Heart left ventricle (tissue), 16 donors: ENCODE measurements around the gene SMIM5. TPM values are rescaled to one million over a fixed set of nuclear protein-coding genes. Genes with fewer than 3 reads are reported as not detected.

Source experiments
- ATAC-seq, 4 donors: fragments of 200-7000 bp; cut with Tn5 transposase; one replicate each; pipeline ENCODE4 v1.9.1; 2020 to 2022; ENCODE audit warnings: moderate library complexity in 4 of 4, mild to moderate bottlenecking in 3 of 4, moderate number of reproducible peaks in 1 of 4
- DNase-seq, 5 donors: peaks; one replicate each; pipeline ENCODE4 v3.0.0-alpha.2; 2020
- H3K27ac ChIP-seq, 12 donors: fragments of 200-600 bp; sonication (generic) in 4 of 12; one replicate each; pipeline versions ENCODE4 v1.5.0 to v1.8.0; 2016 to 2022; ENCODE audit warnings: mild to moderate bottlenecking in 2 of 12
- H3K27me3 ChIP-seq, 9 donors: fragments of 200-600 bp; sonication (generic) in 2 of 9; one replicate each; pipeline versions ENCODE4 v1.5.1 to v1.8.0; 2016 to 2022; ENCODE audit warnings: mild to moderate bottlenecking in 3 of 9
- H3K36me3 ChIP-seq, 9 donors: fragments of 200-600 bp; sonication (generic) in 2 of 9; one replicate each; pipeline versions ENCODE4 v1.5.0 to v1.8.0; 2018 to 2022; ENCODE audit warnings: mild to moderate bottlenecking in 2 of 9
- H3K4me1 ChIP-seq, 12 donors: fragments of 200-600 bp; sonication (generic) in 4 of 12; one replicate each; pipeline versions ENCODE4 v1.5.0 to v1.8.0; 2016 to 2022; ENCODE audit warnings: mild to moderate bottlenecking in 3 of 12
- H3K4me3 ChIP-seq, 12 donors: fragments of 200-600 bp; sonication (generic) in 4 of 12; one replicate each; pipeline versions ENCODE4 v1.5.0 to v1.8.0; 2017 to 2022; ENCODE audit warnings: mild to moderate bottlenecking in 9 of 12, moderate library complexity in 4 of 12
- H3K9me3 ChIP-seq, 12 donors: fragments of 200-600 bp; sonication (generic) in 4 of 12; one replicate each; pipeline versions ENCODE4 v1.5.0 to v1.8.0; 2016 to 2022; ENCODE audit warnings: mild to moderate bottlenecking in 1 of 12
- CTCF ChIP-seq, 12 donors: fragments of 200-600 bp; sonication (generic) in 4 of 12; IDR thresholded peaks; one replicate each; pipeline versions ENCODE4 v1.5.0 to v1.8.0; 2018 to 2022; ENCODE audit warnings: antibody characterized with exemption in 12 of 12, mild to moderate bottlenecking in 5 of 12
- POLR2A ChIP-seq, 2 donors: fragments of 450-650 bp; IDR thresholded peaks; one replicate each; pipeline ENCODE4 v1.6.1; 2017; ENCODE audit warnings: antibody characterized with exemption in 2 of 2, mild to moderate bottlenecking in 2 of 2, moderate library complexity in 2 of 2
- WGBS, 4 donors: extraction: QIAGEN DNeasy Blood & Tissue Kit in 2 of 4; methylation state at CpG; one replicate each; pipeline versions ENCODE4 v1.1.5 to v1.1.7; 2013 to 2018; 5-methylcytosine and 5-hydroxymethylcytosine counted together
- intact Hi-C, 10 donors: fragments of 100-400 bp; cut with DNase I; formaldehyde crosslinking; loops; one replicate each; pipeline versions ENCODE4 v1.11.1 to v1.14.2; 2022
- polyA plus RNA-seq, 2 donors: library from polyadenylated mRNA; stranded (reverse); fragments of 200-250 nt; gene quantifications; one replicate each; pipeline ENCODE4 v1.2.3, GENCODE V29; 2013
- total RNA-seq, 9 donors: library from RNA; depleted of rRNA in 2 of 9; stranded (reverse); fragments of >200 nt in 2 of 9; fragmentation: NEBNext Ultra II Directional in 3 of 9; extraction: Animal tissue kit (Norgen Biotek cat#: 25700) in 3 of 9; gene quantifications; one replicate each; pipeline versions ENCODE4 v1.1.0 to v1.2.4, GENCODE V29; 2016 to 2023
- donor health status: ischemic (EF 13 %, LVEDD 7.1; RV severe dilation, severe dysfunction).
- donor health status: healthy with polysubstance abuse.
- donor health status: DM: no; HTN: yes; CAD: no.
- donor health status: DM: no; HTN: no; CAD: no.
- donor health status: ischemic (EF 25% LVEDD 6.9; RV normal size, moderate dysfunction).
- donor health status: ischemic (EF 25% LVEDD 5.7; RV mildly dilated, moderate dysfunction).
- donor health status: healthy.
- donor health status: DM: yes; HTN: yes; CAD: no.
- donor health status: ischemic (EF 35%, LVEDD 5.7; RV mildly dilated, moderate dysfunction).
- donor health status: nonischemic (EF 11% LVEDD 7.7; RV severe dilation, severe dysfunction).
- donor health status: DM: yes; HTN: yes; CAD: no.
- donor health status: PGD.
- donor health status: ischemic (EF 29% LVEDD 5.4; RV normal size, mild dysfunction).
- donor health status: nonischemic (EF 23%, LVEDD 6.1; RV moderate dilation, normal function).

Gene SMIM5
- total and polyA plus RNA-seq, 11 donors: 1.8 to 18.2 (median 6.8) TPM

GRCh38 chr17:75639771-75640555 lies 6.7 kb downstream of the SMIM5 start:
- 90 to 95% (median 91%) methylated on average over 15 to 30 of the region's 30 CpGs for WGBS, 4 donors
- Histone ChIP-seq H3K4me1 (peaks cover 0 to 77% (median 22%) of the 10 kb centered on the region in 12 donors), H3K27ac (peak overlapping the region in 5 of 12 donors; percentile 65 to 86 (median 74)), H3K9me3 (no peaks in the 10 kb centered on the region), H3K27me3 (no peaks in the 10 kb centered on the region), H3K4me3 (no peak overlapping the region), H3K36me3 (peaks cover 0 to 15% (median 0%) of the 10 kb centered on the region in 9 donors)
- intact Hi-C loops: no loop called here
- TF ChIP-seq POLR2A (IDR thresholded peaks at IDR 0.05) (no peak), CTCF (IDR thresholded peaks at IDR 0.05) (no peak)
- no peak for ATAC-seq
- DNase-seq: peak in 2 of 5 donors; percentile 7 to 28

GRCh38 chr17:75640556-75641119 lies 7.4 kb downstream of the SMIM5 start:
- peaks cover 0 to 72% (median 19%) of the 10 kb centered on the region in 12 donors for H3K4me1 ChIP-seq
- no peaks in the 10 kb centered on the region for H3K27me3 ChIP-seq
- WGBS, 4 donors: 88 to 97% (median 95%) methylated on average over 8 to 13 of the region's 13 CpGs
- peak in 2 of 5 donors; percentile 5 to 47 for DNase-seq
- no peaks in the 10 kb centered on the region for H3K9me3 ChIP-seq
- TF ChIP-seq POLR2A (IDR thresholded peaks at IDR 0.05): no peak
- no peak for TF ChIP-seq CTCF (IDR thresholded peaks at IDR 0.05)
- no peak overlapping the region for H3K4me3 ChIP-seq
- intact Hi-C loops: no loop called here
- H3K27ac ChIP-seq: peak overlapping the region in 7 of 12 donors; percentile 57 to 76 (median 65)
- H3K36me3 ChIP-seq: peaks cover 0 to 19% (median 0%) of the 10 kb centered on the region in 9 donors
- ATAC-seq: no peak

- Histone ChIP-seq H3K27me3 (no peaks in the 10 kb centered on the region), H3K4me1 (peaks cover 0 to 66% (median 19%) of the 10 kb centered on the region in 12 donors), H3K4me3 (no peak overlapping the region), H3K9me3 (no peaks in the 10 kb centered on the region), H3K36me3 (peaks cover 0 to 23% (median 0%) of the 10 kb centered on the region in 9 donors), H3K27ac (peak overlapping the region in 11 of 12 donors; percentile 5 to 76 (median 58))
- DNase-seq (peak; percentile 53 to 85 (median 61)), ATAC-seq (peak; percentile 59 to 83 (median 66))
- intact Hi-C loops: no loop called here
- WGBS, 4 donors: 55 to 75% (median 65%) methylated on average over 7 to 9 of the region's 9 CpGs
- TF ChIP-seq CTCF (IDR thresholded peaks at IDR 0.05): no peak
- no peak for TF ChIP-seq POLR2A (IDR thresholded peaks at IDR 0.05)
Observed at GRCh38 chr17:75641343-75641742, 8.1 kb downstream of the SMIM5 start.

- Histone ChIP-seq H3K9me3 (no peaks in the 10 kb centered on the region), H3K4me1 (peaks cover 0 to 57% (median 19%) of the 10 kb centered on the region in 12 donors), H3K36me3 (peaks cover 0 to 24% (median 5%) of the 10 kb centered on the region in 9 donors), H3K27me3 (no peaks in the 10 kb centered on the region), H3K27ac (peak overlapping the region in 9 of 12 donors; percentile 5 to 76 (median 65)), H3K4me3 (no peak overlapping the region)
- WGBS, 4 donors: 84 to 87% (median 85%) methylated on average over 7 of the region's 7 CpGs
- TF ChIP-seq POLR2A (IDR thresholded peaks at IDR 0.05) (no peak), CTCF (IDR thresholded peaks at IDR 0.05) (no peak)
- no peak for ATAC-seq
- DNase-seq: peak in 1 of 5 donors; percentile 32
- intact Hi-C loops: no loop called here
Observed at GRCh38 chr17:75642182-75642783, 9.0 kb downstream of the SMIM5 start.
